Pancreas (tissue), 10 donors: ENCODE measurements around the gene EIF4E3. TPM values are rescaled to one million over a fixed set of nuclear protein-coding genes. Genes with fewer than 3 reads are reported as not detected.

Experiments
- ATAC-seq, 4 donors: fragments of 200-7000 bp; cut with Tn5 transposase; one replicate each; pipeline versions ENCODE4 v1.8.0 to v1.9.1; 2020; ENCODE audit warnings: mild to moderate bottlenecking in 4 of 4, moderate library complexity in 4 of 4
- DNase-seq, 6 donors: peaks; one replicate each; pipeline ENCODE4 v3.0.0-alpha.2; 2020
- FAIRE-seq: peaks from 2 replicates; lab custom pipeline; 2012; peaks lifted over from hg19 to GRCh38; lab: Jason Lieb, UNC
- H3K27ac ChIP-seq, 4 donors: fragments of 200-600 bp; sonication (generic); 1 replicate in 3 of 4; 2 replicates in 1 of 4; pipeline versions ENCODE4 v1.5.0 to v1.8.0; 2020
- H3K27me3 ChIP-seq, 4 donors: fragments of 200-600 bp; one replicate each; pipeline ENCODE4 v1.8.0; 2021
- H3K36me3 ChIP-seq, 3 donors: fragments of 200-600 bp; sonication (generic) in 1 of 3; one replicate each; pipeline versions ENCODE4 v1.5.0 to v1.8.0; 2020 to 2021
- H3K4me1 ChIP-seq, 3 donors: fragments of 200-600 bp; one replicate each; pipeline ENCODE4 v1.8.0; 2021
- H3K4me3 ChIP-seq, 4 donors: fragments of 200-600 bp; sonication (generic) in 2 of 4; one replicate each; pipeline versions ENCODE4 v1.5.0 to v1.8.0; 2020 to 2021
- H3K9me3 ChIP-seq, 4 donors: fragments of 200-600 bp; one replicate each; pipeline ENCODE4 v1.8.0; 2021
- CTCF ChIP-seq, 4 donors: fragments of 200-600 bp; sonication (generic) in 3 of 4; IDR thresholded peaks; one replicate each; pipeline versions ENCODE4 v1.5.0 to v1.8.0; 2021; ENCODE audit warnings: antibody characterized with exemption in 4 of 4
- WGBS, 2 donors: extraction: QIAGEN DNeasy Blood & Tissue Kit; methylation state at CpG; one replicate each; pipeline ENCODE4 v1.1.7; 2013; 5-methylcytosine and 5-hydroxymethylcytosine counted together
- intact Hi-C, 3 donors: fragments of 100-400 bp; cut with DNase I; formaldehyde crosslinking; loops; one replicate each; pipeline versions ENCODE4 v1.11.1 to v1.14.2; 2022
- polyA plus RNA-seq, 2 donors: library from polyadenylated mRNA; stranded (reverse); fragments of 200-250 nt; gene quantifications; one replicate each; pipeline ENCODE4 v1.2.3, GENCODE V29; 2013
- total RNA-seq, 6 donors: library from RNA; stranded (reverse); fragmentation: NEBNext Ultra II Directional in 4 of 6; extraction: Animal tissue kit (Norgen Biotek cat#: 25700) in 4 of 6; gene quantifications; one replicate each; pipeline versions ENCODE4 v1.2.1 to v1.2.4, GENCODE V29; 2021 to 2023
- donor health status: healthy with polysubstance abuse.
- donor health status: DM: no; HTN: no; CAD: no; lungs with moderate emphysema.
- donor health status: DM: no; HTN: no; CAD: no.
- donor health status: control.
- donor health status: control.
- donor health status: Bipolar disorder and iron deficiency.
- donor health status: DM: yes; HTN: yes; CAD: no.
- donor health status: DM: no; HTN: no; CAD: no.
- donor health status: DM: no; HTN: no; CAD: no.
- donor health status: DM: yes; HTN: yes; CAD: no.

EIF4E3 gene
- total and polyA plus RNA-seq, 8 donors = 4.1 to 17.3 (median 13.8) TPM

GRCh38 chr3:71646971-71647370 lies 78.2 kb downstream of the EIF4E3 start:
- ATAC-seq (no peak), FAIRE-seq (no peak), DNase-seq (no peak)
- Histone ChIP-seq H3K27me3 (no peaks in the 10 kb centered on the region), H3K36me3 (no peaks in the 10 kb centered on the region), H3K4me3 (no peak overlapping the region), H3K9me3 (no peaks in the 10 kb centered on the region), H3K4me1 (peaks cover 4 to 11% (median 9%) of the 10 kb centered on the region in 3 donors), H3K27ac (no peak overlapping the region)
- no peak for TF ChIP-seq CTCF (IDR thresholded peaks at IDR 0.05)
- intact Hi-C loops = no loop called here

- ATAC-seq (no peak), DNase-seq (no peak), FAIRE-seq (no peak)
- no peaks in the 10 kb centered on the region for H3K36me3 ChIP-seq
- H3K4me3 ChIP-seq = no peak overlapping the region
- H3K27ac ChIP-seq = no peak overlapping the region
- H3K27me3 ChIP-seq = no peaks in the 10 kb centered on the region
- intact Hi-C loops = no loop called here
- H3K9me3 ChIP-seq = no peaks in the 10 kb centered on the region
- H3K4me1 ChIP-seq = peaks cover 0 to 5% (median 4%) of the 10 kb centered on the region in 3 donors
- TF ChIP-seq CTCF (IDR thresholded peaks at IDR 0.05) = no peak
- WGBS, 2 donors = 93 to 98% methylated on average over 3 of the region's 3 CpGs
Measured at GRCh38 chr3:71645140-71645539, 80.1 kb downstream of the EIF4E3 start.

- Histone ChIP-seq H3K4me3 (no peak overlapping the region), H3K27ac (no peak overlapping the region), H3K27me3 (no peaks in the 10 kb centered on the region), H3K9me3 (no peaks in the 10 kb centered on the region), H3K36me3 (no peaks in the 10 kb centered on the region), H3K4me1 (no peaks in the 10 kb centered on the region)
- WGBS, 2 donors = 95% methylated on average over 4 of the region's 4 CpGs
- TF ChIP-seq CTCF (IDR thresholded peaks at IDR 0.05) = no peak
- FAIRE-seq = no peak
- no peak for DNase-seq
- intact Hi-C loops = no loop called here
- no peak for ATAC-seq
Measured at GRCh38 chr3:71641674-71642073, 83.5 kb downstream of the EIF4E3 start.

GRCh38 chr3:71640331-71640983 lies 84.7 kb downstream of the EIF4E3 start:
- Histone ChIP-seq H3K4me1 (no peaks in the 10 kb centered on the region), H3K36me3 (no peaks in the 10 kb centered on the region), H3K27me3 (no peaks in the 10 kb centered on the region), H3K4me3 (no peak overlapping the region), H3K9me3 (no peaks in the 10 kb centered on the region), H3K27ac (no peak overlapping the region)
- FAIRE-seq (no peak), DNase-seq (no peak), ATAC-seq (no peak)
- intact Hi-C loops = no loop called here
- no peak for TF ChIP-seq CTCF (IDR thresholded peaks at IDR 0.05)
- 84 to 91% methylated on average over 9 of the region's 9 CpGs for WGBS, 2 donors

- no peaks in the 10 kb centered on the region for H3K36me3 ChIP-seq
- WGBS, 2 donors = 77 to 79% methylated on average over 10 of the region's 10 CpGs
- no peaks in the 10 kb centered on the region for H3K9me3 ChIP-seq
- H3K4me3 ChIP-seq = no peak overlapping the region
- H3K4me1 ChIP-seq = no peaks in the 10 kb centered on the region
- no peak for TF ChIP-seq CTCF (IDR thresholded peaks at IDR 0.05)
- no peak for DNase-seq
- ATAC-seq = no peak
- no peaks in the 10 kb centered on the region for H3K27me3 ChIP-seq
- FAIRE-seq = no peak
- intact Hi-C loops = no loop called here
- H3K27ac ChIP-seq = no peak overlapping the region
Measured at GRCh38 chr3:71636482-71636881, 88.7 kb downstream of the EIF4E3 start.
